Urothelium cell line (cell line): Measurements from ENCODE around the gene HSFX3.
A peak's percentile ranks its signal among the peaks of the same experiment; 100 is the strongest.
"Not testable (repeated sequence)": the region's sequence is repeated elsewhere in the genome, so short reads cannot be mapped to it uniquely, and the experiment has no call there.

ENCODE experiments used
- DNase-seq: peaks from one replicate; pipeline ENCODE4 v3.0.0; 2011; ENCODE audit warnings: low spot score, mixed read lengths
- FAIRE-seq: peaks from 2 replicates; lab custom pipeline; 2011; peaks lifted over from hg19 to GRCh38; lab: Jason Lieb, UNC

HSFX3 gene

DNA sequence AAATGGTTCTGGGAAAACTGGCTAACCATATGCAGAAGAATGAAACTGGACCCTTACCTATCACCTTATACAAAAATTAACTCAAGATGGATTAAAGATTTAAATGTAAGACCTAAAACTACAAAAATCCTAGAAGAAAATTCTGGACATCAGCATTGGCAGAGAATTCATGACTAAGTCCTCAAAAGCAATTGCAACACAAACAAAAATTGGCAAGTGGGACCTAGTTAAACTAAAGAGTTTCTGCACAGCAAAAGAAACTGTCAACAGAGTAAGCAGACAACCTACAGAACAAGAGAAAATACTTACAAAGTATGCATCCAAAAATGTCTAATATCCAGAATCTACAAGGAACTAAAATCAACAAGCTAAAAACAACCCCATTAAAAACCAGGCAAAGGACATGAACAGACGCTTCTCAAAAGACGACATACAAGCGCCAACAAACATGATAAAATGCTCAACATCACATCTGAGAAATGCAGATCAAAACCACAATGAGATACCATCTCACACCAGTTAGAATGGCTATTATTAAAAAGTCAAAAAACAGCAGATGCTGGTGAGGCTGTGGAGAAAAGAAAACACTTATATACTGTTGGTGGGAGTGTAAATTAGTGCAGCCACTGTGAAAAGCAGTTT lies 29.0 kb downstream of the HSFX3 start:
- DNase-seq, FAIRE-seq: not testable (repeated sequence)

DNA sequence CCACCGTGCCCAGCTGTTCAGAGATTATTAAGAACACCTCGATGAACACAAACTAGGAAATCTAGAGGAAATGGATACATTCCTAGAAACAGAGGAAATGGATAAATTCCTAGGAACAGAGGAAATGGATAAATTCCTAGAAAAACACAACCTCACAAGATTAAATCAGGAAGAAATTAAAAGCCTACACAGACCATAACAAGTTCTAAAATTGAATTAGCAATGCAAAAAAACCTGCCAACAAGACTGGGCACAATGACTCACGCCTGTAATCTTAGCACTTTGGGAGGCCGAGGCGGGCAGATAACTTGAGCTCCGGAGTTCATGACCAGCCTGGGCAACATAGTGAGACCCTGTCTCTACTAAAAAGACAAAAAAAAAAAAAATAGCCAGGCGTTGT lies 31.5 kb downstream of the HSFX3 start:
- FAIRE-seq: no peak
- no peak for DNase-seq

DNA sequence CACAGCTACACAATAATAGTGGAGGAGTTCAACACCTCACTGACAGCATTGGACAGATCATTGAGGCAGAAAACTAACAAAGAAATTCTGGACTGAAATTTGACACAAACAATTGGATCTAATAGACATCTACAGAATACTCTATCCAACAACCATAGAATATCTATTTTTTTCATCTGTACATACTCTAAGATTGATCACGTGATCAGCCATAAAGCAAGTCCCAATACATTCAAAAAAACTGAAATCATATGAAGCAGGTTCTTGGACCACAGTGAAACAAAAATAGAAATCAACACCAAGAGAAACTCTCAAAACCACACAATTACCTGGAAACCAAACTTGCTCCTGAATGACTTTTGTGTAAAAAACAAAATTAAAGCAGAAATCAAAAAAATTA lies 32.4 kb downstream of the HSFX3 start:
- FAIRE-seq: no peak
- DNase-seq: no peak

DNA sequence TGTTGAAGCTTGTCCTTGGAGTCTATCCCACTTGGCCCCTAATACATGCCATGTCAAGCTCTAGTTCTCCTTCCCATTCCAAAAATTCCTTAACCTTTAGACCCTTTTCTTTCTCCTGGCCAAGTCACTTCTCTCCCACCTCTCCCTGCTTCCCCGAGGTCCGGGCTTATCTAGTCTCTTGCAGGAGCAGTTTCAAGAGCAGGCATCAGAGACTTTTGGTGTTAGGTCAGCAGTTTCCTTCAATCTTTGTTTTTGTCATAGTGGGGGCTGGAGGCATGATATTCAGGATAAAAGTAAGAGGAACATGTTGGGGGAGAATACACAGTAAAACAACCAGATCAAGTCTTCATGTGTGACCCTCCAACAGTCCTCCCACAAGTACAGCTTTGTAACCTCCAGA lies 33.1 kb downstream of the HSFX3 start:
- DNase-seq (no peak), FAIRE-seq (no peak)

DNA sequence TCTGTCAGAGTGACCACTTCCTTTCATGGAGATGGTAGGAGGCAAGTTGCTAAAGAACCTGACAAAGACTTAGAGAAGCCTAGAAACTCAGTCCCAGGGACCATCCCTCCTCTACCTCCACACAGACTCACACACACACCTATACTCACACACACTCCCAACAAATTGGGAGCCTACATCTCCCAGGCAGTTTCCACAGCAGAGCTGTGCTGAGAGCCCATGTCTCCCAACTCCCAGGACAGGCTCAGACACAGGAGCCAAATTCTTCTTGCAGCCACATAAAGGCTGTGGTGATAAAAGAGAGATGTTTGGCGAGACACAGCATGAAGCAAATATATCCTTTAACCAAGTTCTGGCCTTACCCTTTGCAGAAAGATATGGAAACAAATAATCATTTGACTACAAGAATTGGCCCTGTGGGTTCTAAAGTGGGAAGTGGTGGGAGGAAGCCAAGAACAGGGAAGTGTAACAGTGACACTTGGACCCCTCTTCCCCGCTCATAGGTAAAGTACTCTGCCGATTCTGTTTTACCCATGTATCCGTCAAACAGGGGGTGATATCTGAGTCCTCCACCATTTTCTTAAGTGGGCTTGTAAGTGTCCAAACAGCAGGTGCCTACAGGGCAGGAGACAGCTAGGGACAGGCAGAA lies 33.6 kb downstream of the HSFX3 start:
- no peak for DNase-seq
- FAIRE-seq: no peak

DNA sequence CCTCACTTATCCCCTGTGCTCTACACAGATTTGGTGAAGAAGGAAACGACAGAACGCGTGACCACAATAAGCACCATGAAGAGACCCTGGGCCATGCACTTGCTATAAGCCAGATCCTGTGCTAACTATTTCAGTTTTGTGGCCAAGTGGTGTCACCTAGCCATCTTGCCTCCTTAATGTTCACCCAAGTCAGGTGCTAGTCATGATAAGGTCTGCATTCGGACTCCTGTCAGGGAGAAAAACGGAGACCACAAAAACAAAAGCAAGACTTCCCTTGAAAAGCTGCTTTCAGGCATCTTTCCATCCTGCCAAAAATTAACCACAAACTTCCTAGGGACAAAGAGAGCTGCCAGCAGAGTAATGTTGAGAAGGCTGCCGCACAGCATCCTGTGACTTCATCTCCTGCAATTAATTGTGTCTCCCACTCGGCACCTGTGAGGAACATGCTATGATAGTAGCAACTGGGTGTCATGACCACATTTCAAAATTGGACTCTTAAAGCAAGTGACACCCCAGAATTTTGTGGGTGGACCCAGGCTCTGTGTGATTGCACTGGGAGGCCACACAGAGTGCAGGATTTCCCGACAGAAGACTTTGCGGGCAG lies 35.8 kb downstream of the HSFX3 start:
- DNase-seq (no peak), FAIRE-seq (no peak)

DNA sequence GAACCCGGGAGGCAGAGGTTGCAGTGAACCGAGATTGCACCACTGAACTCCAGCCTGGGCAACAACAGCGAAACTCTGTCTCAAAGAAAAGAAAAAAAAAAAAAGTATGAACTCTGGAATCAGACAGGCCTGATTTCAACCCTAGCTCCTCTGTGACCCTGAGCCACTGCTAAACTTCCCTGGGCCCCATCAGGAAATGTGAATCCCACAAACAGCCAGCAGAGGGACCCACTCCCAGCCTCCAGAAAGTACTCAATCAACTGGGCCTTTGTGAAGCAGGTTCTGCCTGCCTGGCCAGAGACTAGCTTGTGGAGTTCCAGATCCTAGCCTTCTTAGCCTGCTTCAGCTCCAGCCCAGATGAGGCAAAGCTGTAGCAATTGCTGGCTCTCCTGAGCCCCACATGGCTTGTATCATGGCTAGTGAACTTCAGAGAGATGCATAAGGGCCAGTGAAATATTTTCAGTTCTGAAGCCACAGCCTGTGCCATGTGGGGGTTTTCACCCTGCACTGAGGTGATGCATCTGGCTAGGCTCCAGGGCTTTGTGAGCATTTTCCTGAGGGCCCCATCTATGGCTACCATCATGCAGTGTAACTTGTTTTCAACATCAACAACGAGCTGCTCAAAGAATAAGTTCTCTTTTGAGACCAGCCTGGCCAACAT lies 37.4 kb downstream of the HSFX3 start:
- FAIRE-seq: no peak
- DNase-seq: no peak

DNA sequence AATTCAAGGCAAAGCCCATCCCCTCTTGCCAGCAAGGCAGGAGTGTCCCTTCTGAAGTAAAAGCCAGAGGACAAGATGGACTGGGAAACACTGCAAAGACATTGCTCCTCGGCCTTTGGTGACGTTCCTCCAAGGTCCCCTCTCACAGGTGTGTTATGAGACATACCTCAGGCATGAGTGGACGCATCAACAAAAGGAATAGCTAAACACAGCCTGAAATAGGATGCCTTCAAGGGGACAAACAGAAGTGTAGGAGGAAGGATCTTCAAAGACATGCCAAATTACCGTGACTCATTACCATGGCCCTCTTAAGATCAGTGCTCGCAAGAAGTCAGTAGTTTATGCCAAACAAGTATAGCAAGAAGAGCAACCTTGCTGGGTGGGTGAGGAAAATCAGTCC lies 38.6 kb downstream of the HSFX3 start:
- FAIRE-seq (no peak), DNase-seq (no peak)

DNA sequence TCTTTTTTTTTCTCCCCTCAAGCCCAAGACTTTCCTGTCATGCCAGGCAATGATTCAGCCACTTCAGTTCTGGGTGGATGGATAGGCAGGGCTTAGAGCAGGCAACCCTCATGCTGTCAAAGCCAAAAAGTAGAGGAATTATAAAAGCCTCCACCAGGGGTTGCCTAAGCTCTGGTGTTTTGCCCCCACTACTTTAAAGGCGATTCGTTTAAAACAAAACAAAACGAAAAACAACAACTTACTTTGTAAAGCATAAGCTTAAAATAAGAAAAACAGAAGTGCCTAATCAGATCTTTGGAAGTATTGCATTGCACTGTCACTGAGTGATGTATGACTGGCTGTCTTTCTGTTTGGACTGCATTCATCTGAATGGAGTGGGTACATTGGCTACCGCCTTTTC lies 39.3 kb downstream of the HSFX3 start:
- DNase-seq (no peak), FAIRE-seq (no peak)

DNA sequence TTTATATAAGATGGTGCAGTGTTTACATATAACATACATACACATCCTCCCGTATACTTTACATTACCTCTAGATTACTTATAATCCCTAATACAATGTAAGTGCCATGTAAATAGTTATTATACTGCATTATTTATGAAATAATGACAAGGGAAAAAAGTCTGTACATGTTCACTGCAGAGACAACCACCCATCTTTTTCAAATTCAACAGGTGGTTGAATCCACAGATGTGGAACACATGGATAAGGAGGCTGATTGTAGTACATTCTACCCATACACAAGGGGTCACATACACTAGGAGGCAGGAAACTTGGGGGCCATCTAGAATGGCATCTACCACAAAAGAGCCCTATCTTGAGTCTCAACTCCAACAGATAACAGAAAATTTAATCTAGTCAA lies 41.3 kb downstream of the HSFX3 start:
- DNase-seq: no peak
- no peak for FAIRE-seq

DNA sequence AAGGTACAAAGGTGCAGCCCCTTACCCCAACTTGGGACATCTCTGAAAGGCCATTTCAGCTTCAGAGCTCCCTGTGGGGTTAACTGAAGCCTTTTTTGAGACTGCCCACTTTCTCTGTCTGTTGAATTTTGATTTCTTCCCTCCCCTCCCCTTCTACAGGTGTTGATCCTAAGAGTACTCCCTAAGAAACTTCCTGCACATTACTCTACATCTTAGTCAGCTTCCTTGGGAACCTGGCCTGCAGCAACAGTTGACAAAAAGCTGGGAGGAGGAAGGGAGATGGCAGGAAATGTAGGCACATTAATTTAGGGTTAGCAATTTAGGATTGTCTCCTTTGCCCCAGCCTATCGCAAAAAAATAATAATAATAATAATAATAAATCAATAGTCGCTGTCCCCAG lies 43.4 kb downstream of the HSFX3 start:
- DNase-seq (no peak), FAIRE-seq (no peak)

DNA sequence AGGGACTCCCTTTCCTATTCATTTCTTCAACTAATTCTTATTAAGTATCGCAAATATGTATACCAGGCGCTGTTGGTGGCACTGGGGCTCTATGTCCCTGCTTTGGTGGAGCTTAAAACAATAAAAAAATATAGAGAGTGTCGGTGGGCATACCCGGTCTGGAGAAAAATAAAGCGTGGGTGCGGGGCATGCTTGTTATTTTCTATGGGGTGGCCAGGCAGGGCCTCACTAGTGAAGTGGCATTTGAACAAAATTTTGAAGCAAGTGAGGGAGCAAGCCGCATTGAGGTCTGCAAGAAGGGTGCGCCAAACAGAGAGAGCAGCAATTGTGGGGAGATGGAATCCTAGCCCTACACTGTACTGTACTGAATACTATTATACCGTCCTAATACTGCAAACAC lies 44.1 kb downstream of the HSFX3 start:
- DNase-seq (no peak), FAIRE-seq (no peak)

DNA sequence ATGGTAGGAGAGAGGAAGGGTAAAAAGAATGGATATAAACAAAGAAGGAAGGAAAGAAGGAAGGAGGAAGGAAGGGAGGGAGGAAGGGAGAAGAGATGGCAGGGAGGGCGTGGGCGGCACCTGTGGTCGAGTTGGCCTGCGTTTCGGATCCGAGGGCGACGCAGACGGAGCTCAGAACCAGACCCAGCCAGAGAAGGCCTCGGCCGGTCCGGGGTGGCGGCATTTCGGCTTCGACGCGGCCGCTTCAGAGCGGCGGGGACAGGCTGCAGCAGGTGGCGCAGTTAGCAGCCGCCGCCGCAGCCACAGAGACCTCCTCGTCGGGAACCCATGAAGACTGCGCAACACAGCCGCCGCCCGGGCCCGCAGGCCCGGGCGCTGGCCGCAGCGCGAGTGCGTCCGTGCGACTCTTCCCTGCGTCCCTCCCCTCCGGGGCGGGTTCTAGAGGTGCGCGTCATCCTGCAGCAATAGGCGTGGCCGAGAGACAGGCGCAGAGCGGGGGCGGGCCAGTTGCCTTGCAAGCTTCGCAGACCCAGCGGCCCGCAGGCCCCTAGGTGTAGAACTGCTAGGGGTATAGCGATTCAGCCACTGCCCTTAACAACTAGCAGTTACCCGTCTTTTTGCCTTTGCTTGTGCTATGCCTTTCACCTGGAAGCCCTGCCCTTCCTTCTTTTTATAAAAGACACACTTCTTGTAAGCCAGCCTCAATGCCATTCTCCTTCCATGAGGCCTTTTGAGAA lies 44.6 kb downstream of the HSFX3 start, which contains the start of gene IDS:
Gene IDS (minus strand): TSS at position 392 of the 737 bp plus-strand sequence. CDS start 169 bp downstream, at position 223.
- DNase-seq (peak; percentile 71), FAIRE-seq (no peak)

DNA sequence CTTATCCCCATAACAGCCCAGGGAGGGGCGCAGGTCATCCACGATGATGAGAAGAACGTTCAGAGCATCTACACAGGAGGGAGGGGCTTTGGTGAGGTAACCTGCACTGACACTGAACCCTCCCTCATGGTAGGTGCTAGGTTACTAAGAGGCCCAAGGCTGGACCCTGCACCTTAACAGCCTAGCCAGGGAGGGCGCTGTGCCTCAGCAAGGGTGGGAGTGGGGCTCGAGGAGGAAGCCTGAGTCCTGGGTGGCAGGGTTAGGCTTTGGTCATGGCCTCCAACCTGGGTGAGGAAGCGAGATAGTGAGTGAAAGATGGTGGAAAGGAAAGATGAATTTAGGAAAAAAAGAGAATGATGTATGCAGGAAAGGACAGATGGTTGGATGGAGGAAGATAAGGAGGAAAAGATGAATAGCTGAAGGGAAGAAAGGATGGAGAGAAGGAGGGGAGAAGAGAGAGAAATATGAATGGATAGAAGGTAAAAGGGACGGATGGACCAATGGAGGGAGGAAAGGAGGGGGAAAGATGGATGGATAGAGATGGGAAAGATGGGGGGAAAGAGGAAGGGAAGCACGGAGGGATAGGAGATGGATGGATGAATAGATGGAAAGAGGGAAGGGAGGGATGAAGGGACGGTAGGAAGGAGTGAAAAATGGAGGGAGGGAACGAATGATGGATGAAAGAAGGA lies 45.4 kb downstream of the HSFX3 start:
- FAIRE-seq: no peak
- DNase-seq: no peak

DNA sequence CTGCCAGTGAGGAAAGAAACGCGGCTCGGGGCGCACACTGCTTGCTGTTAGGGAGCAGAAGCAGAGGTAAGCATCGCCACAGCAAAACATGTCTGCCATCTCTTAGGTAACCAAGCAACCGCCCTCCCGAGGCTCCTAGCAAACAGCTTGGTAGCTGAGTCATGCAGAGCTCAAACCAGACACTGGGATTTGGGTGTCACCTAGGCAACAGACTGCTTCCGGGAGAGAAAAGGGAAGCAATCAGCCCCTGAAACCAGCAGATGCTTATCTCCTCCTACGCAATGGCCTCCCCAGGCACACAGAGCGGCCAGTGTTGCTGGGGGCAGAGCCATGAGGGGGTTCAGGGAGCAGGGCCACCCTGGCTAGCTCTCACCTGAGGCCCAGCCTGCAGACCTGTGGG lies 46.3 kb downstream of the HSFX3 start:
- FAIRE-seq, DNase-seq: not testable (repeated sequence)

DNA sequence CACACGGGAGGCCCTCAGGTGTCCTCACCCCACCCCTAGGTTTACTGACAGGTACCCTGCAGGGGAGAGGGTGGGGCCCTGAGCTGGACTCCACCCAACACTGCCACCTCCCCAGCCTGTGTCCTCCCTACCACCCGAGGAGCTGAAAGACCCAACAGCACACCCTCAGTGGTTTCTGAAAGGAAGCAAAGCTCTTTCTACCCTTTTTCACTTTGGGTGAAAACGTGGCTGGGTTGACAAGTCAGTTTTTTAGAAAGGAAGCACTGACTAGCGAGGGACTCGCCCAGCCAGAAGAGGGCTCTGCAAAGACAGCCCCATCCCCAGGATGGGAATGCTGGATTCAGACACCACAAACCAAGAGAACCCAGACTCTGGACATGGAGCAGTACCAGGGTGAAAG lies 46.8 kb downstream of the HSFX3 start:
- not testable (repeated sequence) for FAIRE-seq, DNase-seq

DNA sequence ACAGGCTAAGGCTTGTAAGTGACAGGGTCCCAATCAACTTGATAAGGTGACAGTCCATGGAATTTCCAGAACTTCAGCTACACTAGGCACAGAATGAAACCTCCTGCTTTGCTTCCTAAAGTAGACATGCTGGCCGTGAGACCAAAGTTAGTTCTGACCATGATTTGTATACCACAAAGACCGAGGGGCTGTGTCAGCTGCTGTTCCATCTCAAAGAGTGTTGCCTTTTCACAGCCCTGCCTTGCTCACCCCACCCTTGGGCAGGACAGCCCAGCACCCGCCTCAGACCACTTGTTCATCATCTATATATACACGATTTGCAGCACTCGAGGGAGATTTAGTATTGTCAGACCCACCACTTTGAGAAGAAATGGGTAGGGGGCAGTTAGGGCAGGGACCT lies 50.0 kb downstream of the HSFX3 start:
- FAIRE-seq: no peak
- DNase-seq: no peak

DNA sequence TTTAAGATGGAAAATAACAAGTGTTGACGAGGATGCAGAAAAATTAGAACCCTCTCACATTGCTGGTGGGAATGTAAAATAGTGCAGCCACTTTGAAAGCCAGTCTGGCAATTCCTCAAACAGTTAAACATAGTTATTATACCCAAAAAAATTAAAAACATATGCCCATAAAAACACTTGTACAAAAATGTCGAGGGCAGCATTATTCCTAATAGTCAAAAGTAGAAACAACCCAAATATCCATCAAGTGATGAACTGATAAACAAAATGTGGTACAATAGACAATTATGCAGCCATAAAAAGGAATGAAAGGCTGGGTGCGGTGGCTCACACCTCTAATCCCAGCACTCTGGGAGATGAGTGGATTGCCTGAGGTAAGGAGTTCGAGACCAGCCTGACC lies 51.0 kb downstream of the HSFX3 start:
- no peak for FAIRE-seq
- no peak for DNase-seq
